Kidney (tissue), 14 donors: Measurements from ENCODE around the gene QPRT. TPM values are rescaled to one million over a fixed set of nuclear protein-coding genes. Genes with fewer than 3 reads are reported as not detected.
"Not testable (repeated sequence)": the region's sequence is repeated elsewhere in the genome, so short reads cannot be mapped to it uniquely, and the experiment has no call there.

ENCODE experiments used
- DNase-seq, 5 donors: peaks; one replicate each; pipeline ENCODE4 v3.0.0-alpha.2; 2013 to 2020
- FAIRE-seq: peaks from 2 replicates; lab custom pipeline; 2012; peaks lifted over from hg19 to GRCh38; lab: Jason Lieb, UNC
- H3K27ac ChIP-seq, 2 donors: one replicate each; pipeline ENCODE4 v1.7.0; 2013; ENCODE audit warnings: low read depth in 2 of 2, low read length in 2 of 2, inconsistent platforms in 1 of 2
- H3K27me3 ChIP-seq: one replicate; pipeline ENCODE4 v1.7.1; 2013; ENCODE audit warnings: low read length, inconsistent platforms; ENCODE audit not compliant: control insufficient read depth, insufficient read depth
- H3K36me3 ChIP-seq, 3 donors: one replicate each; pipeline versions ENCODE4 v1.7.0 to v1.7.1; 2013; ENCODE audit warnings: low read length in 3 of 3, control low read depth in 1 of 3, inconsistent platforms in 1 of 3; ENCODE audit not compliant: insufficient read depth in 3 of 3, control insufficient read depth in 2 of 3
- H3K4me1 ChIP-seq, 3 donors: one replicate each; pipeline versions ENCODE4 v1.7.0 to v1.7.1; 2013; ENCODE audit warnings: low read length in 3 of 3, inconsistent platforms in 1 of 3, low read depth in 1 of 3; ENCODE audit not compliant: control insufficient read depth in 2 of 3, insufficient read depth in 2 of 3
- H3K4me3 ChIP-seq, 3 donors: one replicate each; pipeline versions ENCODE4 v1.7.0 to v1.8.1; 2013; ENCODE audit warnings: low read length in 3 of 3, control low read depth in 1 of 3, inconsistent platforms in 1 of 3
- H3K9ac ChIP-seq, 3 donors: one replicate each; pipeline versions ENCODE4 v1.7.0 to v1.7.1; 2013; ENCODE audit warnings: low read length in 3 of 3, control low read depth in 1 of 3, inconsistent platforms in 1 of 3
- H3K9me3 ChIP-seq, 3 donors: one replicate each; pipeline versions ENCODE4 v1.7.0 to v1.7.1; 2013; ENCODE audit warnings: low read length in 3 of 3, control low read depth in 1 of 3, inconsistent platforms in 1 of 3; ENCODE audit not compliant: control insufficient read depth in 2 of 3, insufficient read depth in 1 of 3
- CTCF ChIP-seq: IDR thresholded peaks from 3 replicates; pipeline ENCODE4 v1.5.1; 2012; ENCODE audit warnings: mild to moderate bottlenecking, moderate library complexity, borderline replicate concordance; ENCODE audit not compliant: insufficient read depth; ENCODE audit errors: extremely low read depth
- intact Hi-C: fragments of 100-400 bp; cut with DNase I; formaldehyde crosslinking; loops from one replicate; pipeline ENCODE4 v1.11.1; 2022
- polyA plus RNA-seq: library from polyadenylated mRNA; stranded (reverse); fragments of 350-450 nt; fragmentation: Illumina TruSeq; extraction: RNeasy Lipid Tissue Mini Kit (QIAGEN cat#74804); gene quantifications from one replicate; pipeline ENCODE4 v1.2.3, GENCODE V29; 2014; ENCODE audit warnings: low read depth, low replicate concordance; ENCODE audit not compliant: insufficient read depth
- total RNA-seq: library from RNA; stranded (reverse); fragmentation: NEBNext Ultra II Directional; extraction: Animal tissue kit (Norgen Biotek cat#: 25700); gene quantifications from one replicate; pipeline ENCODE4 v1.2.1, GENCODE V29; 2021
- donor health status: control.
- donor health status: control.
- donor health status: control.
- donor health status: control.
- donor health status: control.
- donor health status: DM: yes; HTN: yes; CAD: no.
- donor health status: Normal renal cell carcinoma (clear cell type).

Gene QPRT
- total and polyA plus RNA-seq, 2 donors from 2014 or later: 13.9 to 168 TPM

GRCh38 chr16:29663807-29664090 lies 15.2 kb upstream of the QPRT start:
- Histone ChIP-seq H3K27ac (no peak overlapping the region), H3K27me3 (no peaks in the 10 kb centered on the region), H3K9me3 (no peaks in the 10 kb centered on the region), H3K9ac (no peak overlapping the region), H3K36me3 (no peaks in the 10 kb centered on the region), H3K4me3 (peak overlapping the region in 1 of 3 donors; percentile 14), H3K4me1 (peaks cover 0 to 5% (median 0%) of the 10 kb centered on the region in 3 donors)
- no peak for TF ChIP-seq CTCF
- FAIRE-seq: no peak
- intact Hi-C loops: no loop called here
- DNase-seq: no peak

- H3K27me3 ChIP-seq: no peaks in the 10 kb centered on the region
- intact Hi-C loops: no loop called here
- no peak overlapping the region for H3K4me3 ChIP-seq
- no peak overlapping the region for H3K9ac ChIP-seq
- peak in 1 of 5 donors; percentile 77 for DNase-seq
- no peaks in the 10 kb centered on the region for H3K36me3 ChIP-seq
- no peak for FAIRE-seq
- H3K27ac ChIP-seq: no peak overlapping the region
- no peak for TF ChIP-seq CTCF
- no peaks in the 10 kb centered on the region for H3K9me3 ChIP-seq
- H3K4me1 ChIP-seq: peaks cover 0 to 5% (median 0%) of the 10 kb centered on the region in 3 donors
These were observed 14.7 kb upstream of the QPRT start for GRCh38 chr16:29664091-29664921.

- H3K9ac ChIP-seq: peak overlapping the region in 1 of 3 donors; percentile 55
- no peak for DNase-seq
These were observed 13.5 kb upstream of the QPRT start for GRCh38 chr16:29665294-29666077.

GRCh38 chr16:29667322-29667610 lies 11.7 kb upstream of the QPRT start:
- H3K4me3 ChIP-seq, H3K4me1 ChIP-seq, H3K27ac ChIP-seq, FAIRE-seq, intact Hi-C loops, H3K27me3 ChIP-seq, H3K9ac ChIP-seq, H3K9me3 ChIP-seq, H3K36me3 ChIP-seq, DNase-seq: not testable (repeated sequence)

More at GRCh38 chr16:29665294-29666077, 13.5 kb upstream of the QPRT start:
- no peaks in the 10 kb centered on the region for H3K36me3 ChIP-seq
- no peak overlapping the region for H3K27ac ChIP-seq
- H3K4me3 ChIP-seq: peak overlapping the region in 1 of 3 donors; percentile 38
- peaks cover 0 to 5% (median 0%) of the 10 kb centered on the region in 3 donors for H3K4me1 ChIP-seq
- FAIRE-seq: no peak
- H3K9me3 ChIP-seq: no peaks in the 10 kb centered on the region
- H3K27me3 ChIP-seq: no peaks in the 10 kb centered on the region
- TF ChIP-seq CTCF: no peak
- intact Hi-C loops: no loop called here
